Transverse colon (tissue), 4 donors: ENCODE measurements around the gene ZBTB20. TPM values are rescaled to one million over a fixed set of nuclear protein-coding genes. Genes with fewer than 3 reads are reported as not detected.

ENCODE experiments used
- DNase-seq: peaks from one replicate; pipeline ENCODE4 v3.0.0-alpha.2; 2019
- H3K27ac ChIP-seq, 4 donors: fragments of 200-600 bp; sonication (generic); 2 replicates each; pipeline ENCODE4 v1.5.1; 2016 to 2018; ENCODE audit warnings: inconsistent platforms in 4 of 4
- H3K27me3 ChIP-seq: fragments of 200-600 bp; sonication (generic); 2 replicates; pipeline ENCODE4 v1.5.1; 2017; ENCODE audit warnings: inconsistent platforms
- H3K36me3 ChIP-seq, 4 donors: fragments of 200-600 bp; sonication (generic); 2 replicates each; pipeline ENCODE4 v1.5.1; 2017 to 2019; ENCODE audit warnings: inconsistent platforms in 4 of 4
- H3K4me1 ChIP-seq, 4 donors: fragments of 200-600 bp; sonication (generic); 2 replicates each; pipeline ENCODE4 v1.5.1; 2017 to 2020; ENCODE audit warnings: inconsistent platforms in 4 of 4
- H3K4me3 ChIP-seq, 4 donors: fragments of 200-600 bp; sonication (generic); 1 replicate in 1 of 4; 2 replicates in 3 of 4; pipeline versions ENCODE4 v1.5.1 to v1.6.1; 2017 to 2019; ENCODE audit warnings: inconsistent platforms in 4 of 4
- H3K9me3 ChIP-seq, 2 donors: fragments of 200-600 bp; sonication (generic); 2 replicates each; pipeline ENCODE4 v1.5.1; 2017 to 2019; ENCODE audit warnings: inconsistent platforms in 2 of 2
- EP300 ChIP-seq: sonication (generic); formaldehyde crosslinking; IDR thresholded peaks from one replicate; pipeline ENCODE4 v1.6.1; 2017; ENCODE audit warnings: antibody characterized with exemption, low read depth
- POLR2A ChIP-seq: fragments of 450-650 bp; IDR thresholded peaks from one replicate; pipeline ENCODE4 v1.6.1; 2016; ENCODE audit warnings: antibody characterized with exemption, mild to moderate bottlenecking, moderate library complexity
- POLR2AphosphoS5 ChIP-seq, 3 donors: sonication (generic); formaldehyde crosslinking; IDR thresholded peaks; one replicate each; pipeline ENCODE4 v1.6.1; 2016; ENCODE audit warnings: antibody characterized with exemption in 3 of 3
- WGBS, 2 donors: methylation state at CpG; one replicate each; pipeline ENCODE4 v1.1.5; 2018; ENCODE audit warnings: low coverage in 1 of 2; 5-methylcytosine and 5-hydroxymethylcytosine counted together
- in situ Hi-C, 4 donors: fragments of 200-750 bp; cut with MboI; loops; one replicate each; pipeline versions ENCODE4 v1.15.0 to v1.15.1; 2017; ENCODE audit warnings: low sequenced_read_pairs in 3 of 4, low pct_ligation_motif_present in 1 of 4, low pct_unique_long_range_greater_than_20kb in 1 of 4
- intact Hi-C: fragments of 100-400 bp; cut with DNase I; formaldehyde crosslinking; loops from one replicate; pipeline ENCODE4 v1.15.1; 2023; ENCODE audit warnings: low total_unique reads
- total RNA-seq, 4 donors: library from RNA; depleted of rRNA; stranded (reverse); fragments of >200 nt; gene quantifications; one replicate each; pipeline ENCODE4 v1.1.0, GENCODE V29; 2016
- TF ChIP-seq, protein P1 (sequence below), 5 experiments: fragments of 200-600 bp in 3 of 5; fragments of 450-650 bp in 2 of 5; sonication (generic) in 3 of 5; IDR thresholded peaks; 1 replicate in 2 of 5; 2 replicates in 3 of 5; pipeline ENCODE4 v1.5.1; 2016 to 2017; ENCODE audit warnings: antibody characterized with exemption in 5 of 5, inconsistent platforms in 3 of 5, mild to moderate bottlenecking in 2 of 5, moderate library complexity in 1 of 5

ZBTB20 gene
- total RNA-seq, 4 donors from 2014 or later, result 44.6 to 50.5 (median 46.4) TPM

DNA sequence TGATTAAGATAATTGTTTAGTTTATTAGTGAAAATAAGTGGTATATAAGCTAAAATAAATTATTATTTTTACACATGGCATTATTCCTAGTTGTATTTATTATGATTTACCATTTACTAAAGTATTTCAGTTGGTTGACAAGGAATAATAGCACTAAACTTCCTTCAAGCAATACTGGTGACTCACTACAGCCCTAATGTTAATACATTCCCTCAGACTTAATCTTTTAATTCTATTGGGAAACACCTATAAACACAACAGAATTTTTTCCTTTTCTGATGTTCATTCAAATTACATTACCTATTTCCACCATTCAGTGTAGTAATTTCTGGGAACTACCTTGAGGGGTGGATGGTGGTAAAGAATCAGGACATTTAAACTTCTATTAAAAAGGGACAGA, 589.3 kb downstream of the ZBTB20 start:
- Histone ChIP-seq H3K36me3 (no peaks in the 10 kb centered on the region), H3K4me3 (no peak overlapping the region), H3K4me1 (no peaks in the 10 kb centered on the region), H3K27ac (no peak overlapping the region), H3K9me3 (no peaks in the 10 kb centered on the region), H3K27me3 (no peaks in the 10 kb centered on the region)
- in situ Hi-C loops, result no loop called here
- DNase-seq, result no peak
- TF ChIP-seq EP300 (no peak), POLR2A (no peak), POLR2AphosphoS5 (IDR thresholded peaks at IDR 0.05) (no peak)
- TF ChIP-seq, protein P1, sequence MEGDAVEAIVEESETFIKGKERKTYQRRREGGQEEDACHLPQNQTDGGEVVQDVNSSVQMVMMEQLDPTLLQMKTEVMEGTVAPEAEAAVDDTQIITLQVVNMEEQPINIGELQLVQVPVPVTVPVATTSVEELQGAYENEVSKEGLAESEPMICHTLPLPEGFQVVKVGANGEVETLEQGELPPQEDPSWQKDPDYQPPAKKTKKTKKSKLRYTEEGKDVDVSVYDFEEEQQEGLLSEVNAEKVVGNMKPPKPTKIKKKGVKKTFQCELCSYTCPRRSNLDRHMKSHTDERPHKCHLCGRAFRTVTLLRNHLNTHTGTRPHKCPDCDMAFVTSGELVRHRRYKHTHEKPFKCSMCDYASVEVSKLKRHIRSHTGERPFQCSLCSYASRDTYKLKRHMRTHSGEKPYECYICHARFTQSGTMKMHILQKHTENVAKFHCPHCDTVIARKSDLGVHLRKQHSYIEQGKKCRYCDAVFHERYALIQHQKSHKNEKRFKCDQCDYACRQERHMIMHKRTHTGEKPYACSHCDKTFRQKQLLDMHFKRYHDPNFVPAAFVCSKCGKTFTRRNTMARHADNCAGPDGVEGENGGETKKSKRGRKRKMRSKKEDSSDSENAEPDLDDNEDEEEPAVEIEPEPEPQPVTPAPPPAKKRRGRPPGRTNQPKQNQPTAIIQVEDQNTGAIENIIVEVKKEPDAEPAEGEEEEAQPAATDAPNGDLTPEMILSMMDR (IDR thresholded peaks at IDR 0.05), result no peak
- intact Hi-C loops, result no loop called here

DNA sequence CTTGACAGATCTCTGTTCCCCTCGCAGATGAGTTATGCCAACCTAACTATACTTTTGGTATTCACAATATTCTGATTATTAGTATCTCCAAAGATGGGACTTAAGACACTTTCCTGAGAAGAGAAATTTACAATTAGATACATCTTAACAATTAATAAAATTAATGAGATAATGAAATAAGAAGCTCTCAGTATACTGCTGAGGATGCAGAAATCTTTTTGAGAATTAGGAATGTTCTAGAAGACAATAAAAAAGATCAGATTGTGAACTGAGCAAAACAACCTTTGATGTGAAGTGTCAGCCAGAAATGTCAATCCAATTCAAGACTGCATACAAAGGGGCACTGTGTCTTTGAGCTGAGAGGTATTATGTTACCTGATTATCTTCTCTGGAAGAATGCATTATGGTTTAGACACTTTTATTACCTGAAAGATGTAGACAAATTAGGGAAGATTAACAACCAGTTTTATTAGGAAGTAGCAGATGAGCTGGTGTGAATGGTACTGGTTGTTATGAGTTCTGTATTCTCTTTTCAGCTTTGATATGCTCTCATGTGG, 590.4 kb downstream of the ZBTB20 start:
- Histone ChIP-seq H3K9me3 (no peaks in the 10 kb centered on the region), H3K4me1 (no peaks in the 10 kb centered on the region), H3K36me3 (no peaks in the 10 kb centered on the region), H3K4me3 (no peak overlapping the region), H3K27ac (no peak overlapping the region), H3K27me3 (no peaks in the 10 kb centered on the region)
- TF ChIP-seq POLR2AphosphoS5 (IDR thresholded peaks at IDR 0.05) (no peak), EP300 (no peak), POLR2A (no peak)
- TF ChIP-seq, protein P1 (IDR thresholded peaks at IDR 0.05), result no peak
- intact Hi-C loops, result no loop called here
- DNase-seq, result no peak
- in situ Hi-C loops, result no loop called here
- 96 to 100% methylated on average over 1 of the region's 1 CpG for WGBS, 2 donors

DNA sequence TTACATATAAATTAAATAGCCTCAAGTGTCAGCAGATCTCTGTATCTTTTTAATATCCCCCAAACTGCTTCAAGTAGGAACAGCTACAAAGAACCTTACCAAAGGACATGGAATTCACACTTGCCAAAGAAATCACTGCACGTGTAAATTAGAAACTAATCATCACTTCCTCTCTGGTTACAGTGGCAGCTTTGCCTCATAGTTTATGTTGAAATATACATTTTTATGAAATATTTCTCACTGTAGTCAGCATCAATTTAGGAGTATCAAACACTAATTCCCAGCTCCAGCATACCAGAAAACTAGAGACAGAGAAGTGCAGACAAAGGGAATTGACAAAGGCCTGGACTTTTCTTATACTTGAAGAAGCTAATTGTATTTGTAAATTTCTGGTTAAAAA, 592.4 kb downstream of the ZBTB20 start:
- Histone ChIP-seq H3K9me3 (no peaks in the 10 kb centered on the region), H3K4me3 (no peak overlapping the region), H3K36me3 (no peaks in the 10 kb centered on the region), H3K4me1 (no peaks in the 10 kb centered on the region), H3K27me3 (no peaks in the 10 kb centered on the region), H3K27ac (no peak overlapping the region)
- WGBS, 2 donors, result 72 to 91% methylated on average over 1 of the region's 1 CpG
- no peak for DNase-seq
- TF ChIP-seq POLR2AphosphoS5 (IDR thresholded peaks at IDR 0.05), result no peak
- in situ Hi-C loops, result no loop called here
- intact Hi-C loops, result no loop called here

DNA sequence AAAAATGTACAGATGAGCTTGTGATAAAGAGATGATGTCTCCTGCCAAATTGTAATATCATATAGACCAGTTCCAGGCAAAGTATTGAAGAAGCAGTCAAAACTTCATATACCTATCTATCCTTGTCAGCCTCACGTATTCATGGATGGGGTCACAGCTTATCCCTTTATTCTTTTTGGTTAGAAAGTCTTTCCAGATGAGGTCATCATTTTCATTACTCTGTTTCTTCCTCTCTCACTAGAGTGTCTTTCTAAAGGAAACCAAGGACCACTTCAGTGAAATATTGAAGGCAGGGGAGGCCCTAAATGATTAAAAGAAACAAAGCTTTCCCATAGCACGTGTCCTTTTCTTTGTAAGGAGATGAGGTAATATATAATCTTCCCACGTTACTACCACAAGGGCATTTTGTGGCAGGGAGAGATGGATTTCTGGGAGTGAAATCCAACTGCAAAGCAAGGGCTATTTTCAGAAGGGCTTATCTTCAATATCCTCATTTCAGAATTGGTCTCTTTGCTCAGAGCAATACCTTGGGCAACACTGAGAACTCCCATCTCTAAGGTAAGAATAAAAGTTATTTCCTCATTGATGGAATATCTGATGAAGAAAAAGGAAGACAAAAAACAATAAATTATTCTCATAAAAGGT, 593.0 kb downstream of the ZBTB20 start:
- Histone ChIP-seq H3K27me3 (no peaks in the 10 kb centered on the region), H3K4me3 (no peak overlapping the region), H3K4me1 (no peaks in the 10 kb centered on the region), H3K36me3 (no peaks in the 10 kb centered on the region), H3K9me3 (no peaks in the 10 kb centered on the region), H3K27ac (no peak overlapping the region)
- no peak for DNase-seq
- TF ChIP-seq EP300 (no peak), POLR2A (no peak)
- in situ Hi-C loops (no loop called here), intact Hi-C loops (no loop called here)
- 82 to 94% methylated on average over 3 of the region's 3 CpGs for WGBS, 2 donors

DNA sequence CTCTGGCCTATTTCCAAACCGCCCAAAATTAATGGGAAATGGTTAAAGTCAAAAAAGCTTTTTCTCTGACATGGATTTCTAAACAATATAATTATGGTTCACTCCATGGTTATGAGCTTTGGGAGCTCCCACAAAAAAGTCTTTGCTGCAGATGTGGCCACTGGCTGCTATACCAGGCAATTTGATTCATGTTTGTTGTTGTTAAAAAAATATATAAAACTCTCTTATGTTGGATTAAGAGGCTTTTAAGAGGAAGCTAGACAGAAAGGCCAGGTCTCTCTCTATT, 594.6 kb downstream of the ZBTB20 start:
- intact Hi-C loops (no loop called here), in situ Hi-C loops (no loop called here)
- no peak for DNase-seq
- H3K9me3 ChIP-seq, result no peaks in the 10 kb centered on the region
- H3K4me1 ChIP-seq, result no peaks in the 10 kb centered on the region
- no peak overlapping the region for H3K27ac ChIP-seq
- TF ChIP-seq EP300, result no peak
- no peak for TF ChIP-seq POLR2A
- TF ChIP-seq, protein P1 (IDR thresholded peaks at IDR 0.05), result no peak
- TF ChIP-seq POLR2AphosphoS5 (IDR thresholded peaks at IDR 0.05), result no peak
- H3K27me3 ChIP-seq, result no peaks in the 10 kb centered on the region
- H3K4me3 ChIP-seq, result no peak overlapping the region
- 89 to 92% methylated on average over 1 of the region's 1 CpG for WGBS, 2 donors
- no peaks in the 10 kb centered on the region for H3K36me3 ChIP-seq
